Testis (tissue), 3 donors: Measurements from ENCODE around the gene BUB1B. TPM values are rescaled to one million over a fixed set of nuclear protein-coding genes. Genes with fewer than 3 reads are reported as not detected.

Experiments used
- DNase-seq: peaks from one replicate; pipeline ENCODE4 v3.0.0-alpha.2; 2019
- H3K27ac ChIP-seq, 2 donors: fragments of 200-600 bp; sonication (generic); one replicate each; pipeline ENCODE4 v1.5.1; 2019
- H3K27me3 ChIP-seq: fragments of 200-600 bp; sonication (generic); one replicate; pipeline ENCODE4 v1.5.1; 2019
- H3K36me3 ChIP-seq: fragments of 200-600 bp; sonication (generic); one replicate; pipeline ENCODE4 v1.5.1; 2017; ENCODE audit warnings: low read depth; ENCODE audit errors: missing control alignments
- H3K4me1 ChIP-seq: fragments of 200-600 bp; sonication (generic); one replicate; pipeline ENCODE4 v1.5.1; 2019
- H3K4me3 ChIP-seq, 2 donors: fragments of 200-600 bp; sonication (generic); one replicate each; pipeline ENCODE4 v1.5.1; 2017 to 2019
- H3K9me3 ChIP-seq: fragments of 200-600 bp; sonication (generic); one replicate; pipeline ENCODE4 v1.5.1; 2017
- CTCF ChIP-seq, 3 experiments: fragments of 450-650 bp in 2 of 3; fragments of 200-600 bp in 1 of 3; sonication (generic) in 1 of 3; IDR thresholded peaks; one replicate each; pipeline ENCODE4 v1.5.1; 2016 to 2019; ENCODE audit warnings: antibody characterized with exemption in 3 of 3, mild to moderate bottlenecking in 2 of 3, moderate library complexity in 1 of 3
- POLR2A ChIP-seq: fragments of 450-650 bp; IDR thresholded peaks from one replicate; pipeline ENCODE4 v1.6.1; 2017; ENCODE audit warnings: antibody characterized with exemption, mild to moderate bottlenecking, moderate library complexity
- WGBS, 2 donors: methylation state at CpG; one replicate each; pipeline ENCODE4 v1.1.5; 2018; 5-methylcytosine and 5-hydroxymethylcytosine counted together
- intact Hi-C: fragments of 100-400 bp; cut with DNase I; formaldehyde crosslinking; loops from one replicate; pipeline ENCODE4 v1.15.1; 2023; ENCODE audit warnings: low total_unique reads
- polyA plus RNA-seq: library from polyadenylated mRNA; stranded (reverse); fragments of 350-450 nt; fragmentation: Illumina TruSeq; extraction: RNeasy Lipid Tissue Mini Kit (QIAGEN cat#74804); gene quantifications from one replicate; pipeline ENCODE4 v1.2.3, GENCODE V29; 2014; ENCODE audit warnings: low read depth, low replicate concordance; ENCODE audit not compliant: insufficient read depth
- total RNA-seq, 2 donors: library from RNA; depleted of rRNA; stranded (reverse); fragments of >200 nt; gene quantifications; one replicate each; pipeline ENCODE4 v1.2.3, GENCODE V29; 2016

The BUB1B gene
- total and polyA plus RNA-seq, 3 donors from 2014 or later = 38.6 to 66.2 (median 53.9) TPM

GRCh38 chr15:40238532-40239403 is 77.9 kb downstream of the BUB1B start, which contains the start of gene PAK6:
Gene PAK6 (plus strand): TSS chr15:40239063. CDS start chr15:40264786, 25,723 bp downstream.
- DNase-seq = peak; percentile 61
- Histone ChIP-seq H3K9me3 (no peaks in the 10 kb centered on the region), H3K36me3 (no peaks in the 10 kb centered on the region), H3K4me1 (peaks cover 23% of the 10 kb centered on the region), H3K4me3 (peak within 1 kb of the TSS; percentile 10 to 38), H3K27me3 (no peaks in the 10 kb centered on the region), H3K27ac (peak within 1 kb of the TSS; percentile 36 to 50)
- 8% methylated on average over 24 to 36 of the region's 39 CpGs for WGBS, 2 donors
- TF ChIP-seq POLR2A (no peak), CTCF (IDR thresholded peaks at IDR 0.05) (no peak)
- intact Hi-C loops = no loop called here

GRCh38 chr15:40239404-40239692 is 78.5 kb downstream of the BUB1B start:
- Histone ChIP-seq H3K27ac (peak overlapping the region; percentile 36 to 50), H3K27me3 (no peaks in the 10 kb centered on the region), H3K4me3 (peak overlapping the region in 1 of 2 donors; percentile 38), H3K4me1 (peaks cover 23% of the 10 kb centered on the region), H3K9me3 (no peaks in the 10 kb centered on the region), H3K36me3 (no peaks in the 10 kb centered on the region)
- DNase-seq = no peak
- intact Hi-C loops = no loop called here
- TF ChIP-seq POLR2A (no peak), CTCF (IDR thresholded peaks at IDR 0.05) (no peak)
- WGBS, 2 donors = 11 to 31% methylated on average over 3 to 5 of the region's 5 CpGs

- H3K27ac ChIP-seq = peak overlapping the region; percentile 36 to 50
- TF ChIP-seq POLR2A = no peak
- TF ChIP-seq CTCF (IDR thresholded peaks at IDR 0.05) = no peak
- H3K4me3 ChIP-seq = peak overlapping the region in 1 of 2 donors; percentile 38
- intact Hi-C loops = no loop called here
- H3K36me3 ChIP-seq = no peaks in the 10 kb centered on the region
- WGBS, 2 donors = 67 to 72% methylated on average over 7 to 15 of the region's 19 CpGs
- no peaks in the 10 kb centered on the region for H3K27me3 ChIP-seq
- H3K4me1 ChIP-seq = peaks cover 23% of the 10 kb centered on the region
- no peaks in the 10 kb centered on the region for H3K9me3 ChIP-seq
- no peak for DNase-seq
Observed at GRCh38 chr15:40239693-40240618, 79.1 kb downstream of the BUB1B start.

GRCh38 chr15:40240619-40241221 is 79.9 kb downstream of the BUB1B start:
- no peak for DNase-seq
- WGBS, 2 donors = 78 to 94% methylated on average over 3 to 10 of the region's 10 CpGs
- Histone ChIP-seq H3K4me3 (no peak overlapping the region), H3K36me3 (no peaks in the 10 kb centered on the region), H3K27me3 (no peaks in the 10 kb centered on the region), H3K27ac (no peak overlapping the region), H3K9me3 (no peaks in the 10 kb centered on the region), H3K4me1 (peaks cover 18% of the 10 kb centered on the region)
- intact Hi-C loops = no loop called here
- TF ChIP-seq CTCF (IDR thresholded peaks at IDR 0.05) = no peak
- no peak for TF ChIP-seq POLR2A
